H1 (cell line): Measurements from ENCODE around the gene CACNA2D3. TPM values are rescaled to one million over a fixed set of nuclear protein-coding genes. Genes with fewer than 3 reads are reported as not detected.

Experiments used
- CTCF ChIA-PET: fragments of 300-600 bp; sonication (Branson Sonifier 250); formaldehyde crosslinking; loops from one replicate; lab custom pipeline; 2021; ENCODE audit not compliant: partially characterized antibody; lab: Charles Lee
- POLR2A ChIA-PET: fragments of 300-600 bp; sonication (Branson Sonifier 250); formaldehyde crosslinking; loops from one replicate; lab custom pipeline; 2021; ENCODE audit warnings: inconsistent platforms; ENCODE audit not compliant: partially characterized antibody; lab: Charles Lee
- DNase-seq, 2 experiments: peaks; one replicate each; pipeline versions ENCODE4 v3.0.0 to v3.0.0-alpha.2; 2010 to 2022; ENCODE audit warnings: low spot score in 2 of 2, low read depth in 1 of 2, mixed read lengths in 1 of 2
- FAIRE-seq: peaks from 2 replicates; lab custom pipeline; 2011; peaks lifted over from hg19 to GRCh38; lab: Jason Lieb, UNC
- H2AFZ ChIP-seq: 2 replicates; pipeline ENCODE4 v1.8.1; 2012; ENCODE audit warnings: low read length, inconsistent platforms
- H2AK5ac ChIP-seq: 2 replicates; pipeline ENCODE4 v1.6.1; 2013; ENCODE audit warnings: low read depth, low read length
- H2BK120ac ChIP-seq: replicated peaks from 2 replicates; pipeline ENCODE3; 2013; ENCODE audit warnings: low read depth, low read length, inconsistent platforms
- H2BK12ac ChIP-seq: 2 replicates; pipeline ENCODE4 v1.6.1; 2013; ENCODE audit warnings: low read depth, low read length
- H2BK15ac ChIP-seq: 2 replicates; pipeline ENCODE4 v1.6.1; 2013; ENCODE audit warnings: low read length
- H2BK20ac ChIP-seq: 2 replicates; pipeline ENCODE4 v1.6.1; 2013; ENCODE audit warnings: low read length
- H2BK5ac ChIP-seq: 2 replicates; pipeline ENCODE4 v1.6.1; 2013; ENCODE audit warnings: low read depth, low read length
- H3K14ac ChIP-seq: 2 replicates; pipeline ENCODE4 v1.6.1; 2013; ENCODE audit warnings: inconsistent platforms; ENCODE audit not compliant: insufficient read length
- H3K18ac ChIP-seq: 2 replicates; pipeline ENCODE4 v1.6.1; 2013; ENCODE audit warnings: low read length; ENCODE audit errors: extremely low read depth
- H3K23ac ChIP-seq: 2 replicates; pipeline ENCODE4 v1.6.1; 2013; ENCODE audit warnings: inconsistent platforms; ENCODE audit not compliant: insufficient read length
- H3K23me2 ChIP-seq: 2 replicates; pipeline ENCODE4 v1.6.1; 2013; ENCODE audit warnings: low read depth, low read length
- H3K27ac ChIP-seq: 2 replicates; pipeline ENCODE4 v1.6.1; 2011; ENCODE audit warnings: low read depth, low read length, inconsistent platforms
- H3K27me3 ChIP-seq, 4 experiments: replicated peaks in 1 of 4; 1 replicate in 1 of 4; 2 replicates in 3 of 4; pipeline versions ENCODE4 v1.6.1 to v1.8.1; 2011 to 2013; ENCODE audit warnings: low read length in 3 of 4, mild to moderate bottlenecking in 3 of 4, inconsistent platforms in 2 of 4, mixed read lengths in 2 of 4, moderate library complexity in 1 of 4; ENCODE audit not compliant: control insufficient read depth in 3 of 4, insufficient read depth in 3 of 4; ENCODE audit errors: extremely low read depth in 1 of 4
- H3K36me3 ChIP-seq, 4 experiments: 2 replicates each; pipeline versions ENCODE4 v1.6.1 to v1.8.1; 2011 to 2013; ENCODE audit warnings: mild to moderate bottlenecking in 4 of 4, low read length in 3 of 4, moderate library complexity in 2 of 4, control low read depth in 1 of 4, inconsistent platforms in 1 of 4; ENCODE audit not compliant: insufficient read depth in 4 of 4, control insufficient read depth in 2 of 4
- H3K4ac ChIP-seq: replicated peaks from 2 replicates; pipeline ENCODE3; 2013; ENCODE audit warnings: low read length, low read depth, mixed read lengths, inconsistent platforms; ENCODE audit not compliant: insufficient read length
- H3K4me1 ChIP-seq, 4 experiments: replicated peaks in 1 of 4; 1 replicate in 1 of 4; 2 replicates in 3 of 4; pipeline versions ENCODE4 v1.6.1 to v1.8.1; 2011 to 2013; ENCODE audit warnings: low read length in 3 of 4, inconsistent platforms in 2 of 4, mixed read lengths in 1 of 4; ENCODE audit not compliant: insufficient read depth in 4 of 4, control insufficient read depth in 3 of 4
- H3K4me2 ChIP-seq, 2 experiments: 2 replicates each; pipeline versions ENCODE4 v1.6.1 to v1.8.1; 2011 to 2013; ENCODE audit warnings: low read depth in 2 of 2, low read length in 2 of 2, control low read depth in 1 of 2, inconsistent platforms in 1 of 2, mild to moderate bottlenecking in 1 of 2; ENCODE audit not compliant: insufficient read depth in 1 of 2
- H3K4me3 ChIP-seq, 4 experiments: fragments of 200-600, 300-600 bp in 1 of 4; sonication (generic), shearing (Covaris generic), sonication (Bioruptor Twin) in 1 of 4; 2 replicates each; pipeline versions ENCODE4 v1.5.1 to v1.8.1; 2011 to 2016; ENCODE audit warnings: low read length in 4 of 4, low read depth in 3 of 4, control low read depth in 2 of 4, inconsistent platforms in 2 of 4, mild to moderate bottlenecking in 2 of 4, mixed read lengths in 1 of 4, moderate library complexity in 1 of 4; ENCODE audit not compliant: insufficient read depth in 2 of 4; ENCODE audit errors: extremely low read depth in 1 of 4
- H3K56ac ChIP-seq: replicated peaks from 2 replicates; pipeline ENCODE3; 2013; ENCODE audit warnings: low read depth, mild to moderate bottlenecking, mixed read lengths, low read length, inconsistent platforms; ENCODE audit not compliant: insufficient read length
- H3K79me1 ChIP-seq: 2 replicates; pipeline ENCODE4 v1.6.1; 2013; ENCODE audit warnings: low read depth, low read length, control low read depth
- H3K79me2 ChIP-seq, 2 experiments: 2 replicates each; pipeline versions ENCODE4 v1.6.1 to v1.8.1; 2012 to 2013; ENCODE audit warnings: low read length in 2 of 2, mild to moderate bottlenecking in 2 of 2, inconsistent platforms in 1 of 2; ENCODE audit not compliant: insufficient read depth in 2 of 2, control insufficient read depth in 1 of 2
- H3K9ac ChIP-seq, 4 experiments: replicated peaks in 1 of 4; 1 replicate in 1 of 4; 2 replicates in 3 of 4; pipeline versions ENCODE4 v1.6.1 to v1.8.1; 2011 to 2013; ENCODE audit warnings: low read depth in 3 of 4, low read length in 3 of 4, control low read depth in 2 of 4, mild to moderate bottlenecking in 2 of 4, moderate library complexity in 2 of 4, inconsistent platforms in 1 of 4; ENCODE audit errors: extremely low read depth in 1 of 4
- H3K9me3 ChIP-seq, 2 experiments: 2 replicates each; pipeline versions ENCODE4 v1.6.1 to v1.8.1; 2012 to 2013; ENCODE audit warnings: mild to moderate bottlenecking in 2 of 2, moderate library complexity in 2 of 2, control low read depth in 1 of 2, inconsistent platforms in 1 of 2, low read depth in 1 of 2, low read length in 1 of 2, mixed read lengths in 1 of 2; ENCODE audit not compliant: insufficient read depth in 2 of 2
- H4K20me1 ChIP-seq, 2 experiments: replicated peaks in 1 of 2; 2 replicates each; pipeline versions ENCODE3 to v1.8.1; 2011 to 2013; ENCODE audit warnings: inconsistent platforms in 2 of 2, low read length in 2 of 2, mild to moderate bottlenecking in 1 of 2; ENCODE audit not compliant: insufficient read depth in 2 of 2, control insufficient read depth in 1 of 2
- H4K5ac ChIP-seq: 2 replicates; pipeline ENCODE4 v1.6.1; 2013; ENCODE audit warnings: low read length, low read depth, mixed read lengths, inconsistent platforms; ENCODE audit not compliant: insufficient read length
- H4K8ac ChIP-seq: 2 replicates; pipeline ENCODE4 v1.8.0; 2013; ENCODE audit warnings: mild to moderate bottlenecking, moderate library complexity, low read length, inconsistent platforms; ENCODE audit not compliant: insufficient read depth; ENCODE audit errors: extremely low read depth
- H4K91ac ChIP-seq: replicated peaks from 2 replicates; pipeline ENCODE3; 2013; ENCODE audit warnings: low read length, mixed read lengths, inconsistent platforms; ENCODE audit not compliant: insufficient read length
- CBX5 ChIP-seq: fragments of 300-800, 300-1000 bp; sonication (generic); IDR thresholded peaks from 2 replicates; pipeline ENCODE4 v1.7.1; 2016; ENCODE audit warnings: antibody characterized with exemption, low read length, low read depth
- CEBPB ChIP-seq: IDR thresholded peaks from 2 replicates; pipeline ENCODE4 v1.6.1; 2012; ENCODE audit warnings: low read depth, low read length
- CREB1 ChIP-seq: IDR thresholded peaks from 2 replicates; pipeline ENCODE4 v1.6.1; 2012; ENCODE audit warnings: inconsistent platforms
- HDAC2 ChIP-seq, 2 experiments: fragments of 300-600 bp in 1 of 2; sonication (generic) in 1 of 2; IDR thresholded peaks; 2 replicates each; pipeline ENCODE4 v1.6.1; 2011 to 2012; ENCODE audit warnings: low read depth in 2 of 2, low read length in 2 of 2, mild to moderate bottlenecking in 2 of 2, moderate library complexity in 2 of 2, borderline replicate concordance in 1 of 2, inconsistent platforms in 1 of 2
- HDAC6 ChIP-seq: IDR thresholded peaks from one replicate; pipeline ENCODE4 v1.7.1; 2012; ENCODE audit warnings: low read depth, mild to moderate bottlenecking, inconsistent platforms, low read length, moderate library complexity
- PHF8 ChIP-seq: fragments of 200-600 bp; sonication (generic); conservative IDR thresholded peaks from 2 replicates; pipeline ENCODE4 v1.7.1; 2012; ENCODE audit warnings: low read depth, mild to moderate bottlenecking, inconsistent platforms, low read length, moderate library complexity
- POU5F1 ChIP-seq: IDR thresholded peaks from 2 replicates; pipeline ENCODE4 v1.6.1; 2011; ENCODE audit warnings: low read depth, mild to moderate bottlenecking, low read length, moderate library complexity
- SP2 ChIP-seq: IDR thresholded peaks from 2 replicates; pipeline ENCODE4 v1.6.1; 2012; ENCODE audit warnings: mild to moderate bottlenecking, low read length, inconsistent platforms
- SP4 ChIP-seq: IDR thresholded peaks from 2 replicates; pipeline ENCODE4 v1.6.1; 2012; ENCODE audit warnings: low read length, inconsistent platforms
- SUZ12 ChIP-seq: fragments of 200-600 bp; sonication (generic); IDR thresholded peaks from 2 replicates; pipeline ENCODE4 v1.6.1; 2012; ENCODE audit warnings: mild to moderate bottlenecking, inconsistent platforms, low read length, moderate library complexity, mixed read lengths
- TBP ChIP-seq: IDR thresholded peaks from 2 replicates; pipeline ENCODE4 v1.6.1; 2011; ENCODE audit warnings: low read depth, low read length, improper control_type of control experiment
- YY1 ChIP-seq: IDR thresholded peaks from 2 replicates; pipeline ENCODE4 v1.6.1; 2011; ENCODE audit warnings: low read depth, mild to moderate bottlenecking, low read length
- WGBS, 2 experiments: shearing (Covaris generic) in 1 of 2; methylation state at CpG; one replicate each; pipeline versions ENCODE4 v1.1.6 to v1.1.7; 2013 to 2015; ENCODE audit warnings: low lambda C conversion rate in 2 of 2, mixed read lengths in 2 of 2, inconsistent platforms in 1 of 2, low coverage in 1 of 2, missing lambda C conversion rate in 1 of 2; ENCODE audit not compliant: insufficient replicate concordance in 2 of 2, insufficient coverage in 1 of 2, insufficient read length in 1 of 2; ENCODE audit errors: extremely low coverage in 1 of 2, missing lambda C conversion rate in 1 of 2; 5-methylcytosine and 5-hydroxymethylcytosine counted together
- polyA plus RNA-seq, 7 experiments: library from polyadenylated mRNA; depleted of rRNA in 3 of 7; stranded (reverse) in 5 of 7; unstranded in 2 of 7; fragments of >200 nt in 5 of 7; fragments of 200-250 nt in 2 of 7; gene quantifications; 1 replicate in 5 of 7; 2 replicates in 1 of 7; 4 replicates in 1 of 7; pipeline versions ENCODE4 v1.2.1 to v1.2.3, GENCODE V29; 2011 to 2013; ENCODE audit warnings: missing spikeins in 2 of 7, mixed read lengths in 2 of 7
- total RNA-seq: library from RNA; stranded (reverse); fragmentation: NEBNext Ultra II Directional; extraction: Animal tissue kit (Norgen Biotek cat#: 25700); gene quantifications from 2 replicates; pipeline ENCODE4 v1.2.1, GENCODE V29; 2021
- TF ChIP-seq, protein P1 (sequence below), 3 experiments: IDR thresholded peaks; 1 replicate in 2 of 3; 2 replicates in 1 of 3; pipeline versions ENCODE4 v1.5.1 to v1.6.1; 2011; ENCODE audit warnings: low read length in 3 of 3, mild to moderate bottlenecking in 3 of 3, inconsistent platforms in 2 of 3, low read depth in 1 of 3, moderate library complexity in 1 of 3; ENCODE audit not compliant: insufficient read depth in 1 of 3; ENCODE audit errors: control extremely low read depth in 1 of 3

The CACNA2D3 gene
- total and polyA plus RNA-seq, 2 of the 8 experiments (the other 6 are each of a cell fraction or from before 2014, with no cell fraction given): 1.5 to 1.8 TPM

DNA sequence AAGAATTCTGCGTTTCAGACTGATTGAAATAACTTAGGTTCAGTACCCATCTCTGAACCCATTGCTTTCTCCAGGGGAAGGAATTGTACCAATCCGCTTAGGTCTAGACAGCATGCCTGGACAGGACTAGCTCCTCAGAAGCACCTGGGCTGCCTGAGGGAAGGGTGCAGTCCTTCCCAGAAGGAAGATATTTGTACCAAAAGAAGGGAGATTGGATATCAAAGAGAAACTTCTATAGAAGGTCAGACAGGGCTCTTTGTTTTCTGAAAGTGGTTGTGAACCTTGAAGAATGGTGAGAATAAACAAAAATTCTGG, 939.3 kb downstream of the CACNA2D3 start:
- Histone ChIP-seq H3K27ac (no peak overlapping the region), H4K5ac (no peak overlapping the region), H4K20me1 (no peaks in the 10 kb centered on the region), H2BK15ac (no peak overlapping the region), H2AFZ (no peak overlapping the region), H3K79me2 (no peaks in the 10 kb centered on the region), H3K9ac (no peak overlapping the region), H3K56ac (no peak overlapping the region), H2BK20ac (no peak overlapping the region), H3K36me3 (no peaks in the 10 kb centered on the region), H2AK5ac (no peak overlapping the region), H3K4me3 (no peak overlapping the region), H2BK120ac (no peak overlapping the region), H3K27me3 (no peaks in the 10 kb centered on the region), H3K23me2 (no peaks in the 10 kb centered on the region), H2BK12ac (no peak overlapping the region), H3K9me3 (no peaks in the 10 kb centered on the region), H3K14ac (no peak overlapping the region), H3K4me2 (no peak overlapping the region), H3K4me1 (peaks cover 0 to 9% (median 1%) of the 10 kb centered on the region in 4 experiments; a peak in 3 of 7 replicates), H3K23ac (no peak overlapping the region), H2BK5ac (no peak overlapping the region), H3K79me1 (no peaks in the 10 kb centered on the region), H4K91ac (no peak overlapping the region), H3K4ac (no peak overlapping the region), H4K8ac (no peak overlapping the region), H3K18ac (no peak overlapping the region)
- 82% methylated on average over 2 of the region's 2 CpGs; no CpG with 5 or more reads in 1 of the 2 experiments for WGBS, 2 experiments
- DNase-seq (no peak), FAIRE-seq (no peak)
- ChIA-PET POLR2A (interaction anchor here (0.6 kb wide), 1 partner anchor 1247 kb away, joined by 3 read pairs; no protein-coding TSS in a partner anchor), CTCF (interaction anchor here (0.7 to 1.5 kb wide), 5 partner anchors 46 to 685 kb away, joined by 3 to 6 read pairs (median 3); no protein-coding TSS in a partner anchor)
- no peak for TF ChIP-seq SUZ12
- no peak for TF ChIP-seq SP4
- TF ChIP-seq HDAC6: no peak
- TF ChIP-seq, protein P1, sequence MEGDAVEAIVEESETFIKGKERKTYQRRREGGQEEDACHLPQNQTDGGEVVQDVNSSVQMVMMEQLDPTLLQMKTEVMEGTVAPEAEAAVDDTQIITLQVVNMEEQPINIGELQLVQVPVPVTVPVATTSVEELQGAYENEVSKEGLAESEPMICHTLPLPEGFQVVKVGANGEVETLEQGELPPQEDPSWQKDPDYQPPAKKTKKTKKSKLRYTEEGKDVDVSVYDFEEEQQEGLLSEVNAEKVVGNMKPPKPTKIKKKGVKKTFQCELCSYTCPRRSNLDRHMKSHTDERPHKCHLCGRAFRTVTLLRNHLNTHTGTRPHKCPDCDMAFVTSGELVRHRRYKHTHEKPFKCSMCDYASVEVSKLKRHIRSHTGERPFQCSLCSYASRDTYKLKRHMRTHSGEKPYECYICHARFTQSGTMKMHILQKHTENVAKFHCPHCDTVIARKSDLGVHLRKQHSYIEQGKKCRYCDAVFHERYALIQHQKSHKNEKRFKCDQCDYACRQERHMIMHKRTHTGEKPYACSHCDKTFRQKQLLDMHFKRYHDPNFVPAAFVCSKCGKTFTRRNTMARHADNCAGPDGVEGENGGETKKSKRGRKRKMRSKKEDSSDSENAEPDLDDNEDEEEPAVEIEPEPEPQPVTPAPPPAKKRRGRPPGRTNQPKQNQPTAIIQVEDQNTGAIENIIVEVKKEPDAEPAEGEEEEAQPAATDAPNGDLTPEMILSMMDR (IDR thresholded peaks at IDR 0.05; ENCODE audit: control extremely low read depth in 1 of 3, insufficient read depth in 1 of 3, low read depth in 1 of 3, low read length in 3 of 3): no peak
- no peak for TF ChIP-seq SP2
- no peak for TF ChIP-seq CEBPB
- TF ChIP-seq TBP: no peak
- TF ChIP-seq CBX5: no peak
- no peak for TF ChIP-seq PHF8
- TF ChIP-seq CREB1: no peak
- no peak for TF ChIP-seq POU5F1
- no peak for TF ChIP-seq YY1
- TF ChIP-seq HDAC2 (IDR thresholded peaks at IDR 0.05; ENCODE audit: borderline replicate concordance in 1 of 2, low read depth in 2 of 2, low read length in 2 of 2): no peak
